GM18858 (cell line): Measurements from ENCODE around the gene SAA4.
"Not testable (repeated sequence)": the region's sequence is repeated elsewhere in the genome, so short reads cannot be mapped to it uniquely, and the experiment has no call there.

ENCODE experiments used
- ATAC-seq: cut with Tn5 transposase; IDR thresholded peaks from one replicate; pipeline ENCODE4 v1.9.1; 2021; ENCODE audit not compliant: unreplicated experiment

SAA4 gene

GRCh38 chr11:18247191-18247581 lies 10.6 kb upstream of the SAA4 start:
- peak; percentile 14 for ATAC-seq

- peak; percentile 69 for ATAC-seq
Observed at GRCh38 chr11:18246379-18247190, 10.0 kb upstream of the SAA4 start.

GRCh38 chr11:18245396-18245795 lies 8.8 kb upstream of the SAA4 start:
- no peak for ATAC-seq

GRCh38 chr11:18243783-18244362 lies 7.3 kb upstream of the SAA4 start:
- no peak for ATAC-seq

GRCh38 chr11:18239655-18240054 lies 3.1 kb upstream of the SAA4 start:
- ATAC-seq: no peak

- ATAC-seq: no peak
Observed at GRCh38 chr11:18235394-18236334, 938 bp downstream of the SAA4 start.

GRCh38 chr11:18233912-18234311 lies 2.7 kb downstream of the SAA4 start:
- ATAC-seq: no peak

- ATAC-seq: no peak
Observed at GRCh38 chr11:18230859-18231258, 5.7 kb downstream of the SAA4 start.

- peak; percentile 89 for ATAC-seq
Observed at GRCh38 chr11:18229501-18229900, 7.1 kb downstream of the SAA4 start.

GRCh38 chr11:18225913-18226312 lies 10.7 kb downstream of the SAA4 start:
- ATAC-seq: no peak

- no peak for ATAC-seq
Observed at GRCh38 chr11:18223591-18224387, 12.8 kb downstream of the SAA4 start.

- ATAC-seq: no peak
Observed at GRCh38 chr11:18222814-18223421, 13.7 kb downstream of the SAA4 start.

GRCh38 chr11:18221274-18221876 lies 15.2 kb downstream of the SAA4 start:
- no peak for ATAC-seq

- ATAC-seq: no peak
Observed at GRCh38 chr11:18209058-18209457, 27.5 kb downstream of the SAA4 start.

GRCh38 chr11:18204771-18205170 lies 31.8 kb downstream of the SAA4 start:
- no peak for ATAC-seq

GRCh38 chr11:18204220-18204619 lies 32.4 kb downstream of the SAA4 start:
- no peak for ATAC-seq

- ATAC-seq: no peak
Observed at GRCh38 chr11:18203723-18204122, 32.9 kb downstream of the SAA4 start.

- ATAC-seq: not testable (repeated sequence)
Observed at GRCh38 chr11:18197738-18198137, 38.9 kb downstream of the SAA4 start.

GRCh38 chr11:18196532-18196931 lies 40.1 kb downstream of the SAA4 start:
- ATAC-seq: no peak

- ATAC-seq: no peak
Observed at GRCh38 chr11:18193010-18193409, 43.6 kb downstream of the SAA4 start.
